GM12801 (cell line): ENCODE results near the gene DHODH.

Experiments used
- TF ChIP-seq, protein P1 (sequence below): IDR thresholded peaks from one replicate; pipeline ENCODE4 v1.5.1; 2011; ENCODE audit warnings: control low read depth; ENCODE audit not compliant: insufficient read length; ENCODE audit errors: extremely low read depth

DHODH gene

DNA sequence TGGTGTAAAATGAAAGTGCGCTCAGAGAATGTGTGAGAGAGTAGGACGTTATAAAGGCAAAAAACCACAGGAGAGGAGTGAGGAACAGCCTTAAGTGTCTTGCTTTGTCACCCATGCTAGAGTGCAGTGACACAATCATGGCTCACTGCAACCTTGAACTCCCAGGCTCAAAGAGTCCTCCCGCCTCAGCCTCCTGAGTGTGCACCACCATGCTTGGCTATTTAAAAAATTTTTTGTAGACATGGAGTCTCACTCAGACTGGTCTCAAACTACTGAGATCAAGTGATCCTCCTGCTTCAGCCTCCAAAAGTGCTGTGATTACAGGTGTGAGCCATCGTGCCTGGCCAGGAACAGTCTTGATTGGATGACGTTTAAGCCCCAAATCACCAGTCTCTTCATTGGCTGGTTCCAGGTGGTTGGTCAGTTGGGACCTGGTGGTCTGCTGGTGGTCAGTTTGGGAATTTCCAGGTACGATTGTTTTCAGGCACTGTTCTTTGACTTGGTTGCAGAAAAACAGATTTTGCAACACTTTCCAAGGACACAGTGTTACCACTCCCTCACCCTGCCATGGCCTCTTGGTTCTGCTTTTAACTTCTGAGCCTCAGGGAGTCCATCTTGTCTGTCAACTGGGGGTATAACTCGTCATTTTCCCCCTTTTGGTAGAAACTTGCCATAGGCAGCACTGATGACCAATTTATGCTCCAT lies 21.2 kb downstream of the DHODH start:
- TF ChIP-seq, protein P1, sequence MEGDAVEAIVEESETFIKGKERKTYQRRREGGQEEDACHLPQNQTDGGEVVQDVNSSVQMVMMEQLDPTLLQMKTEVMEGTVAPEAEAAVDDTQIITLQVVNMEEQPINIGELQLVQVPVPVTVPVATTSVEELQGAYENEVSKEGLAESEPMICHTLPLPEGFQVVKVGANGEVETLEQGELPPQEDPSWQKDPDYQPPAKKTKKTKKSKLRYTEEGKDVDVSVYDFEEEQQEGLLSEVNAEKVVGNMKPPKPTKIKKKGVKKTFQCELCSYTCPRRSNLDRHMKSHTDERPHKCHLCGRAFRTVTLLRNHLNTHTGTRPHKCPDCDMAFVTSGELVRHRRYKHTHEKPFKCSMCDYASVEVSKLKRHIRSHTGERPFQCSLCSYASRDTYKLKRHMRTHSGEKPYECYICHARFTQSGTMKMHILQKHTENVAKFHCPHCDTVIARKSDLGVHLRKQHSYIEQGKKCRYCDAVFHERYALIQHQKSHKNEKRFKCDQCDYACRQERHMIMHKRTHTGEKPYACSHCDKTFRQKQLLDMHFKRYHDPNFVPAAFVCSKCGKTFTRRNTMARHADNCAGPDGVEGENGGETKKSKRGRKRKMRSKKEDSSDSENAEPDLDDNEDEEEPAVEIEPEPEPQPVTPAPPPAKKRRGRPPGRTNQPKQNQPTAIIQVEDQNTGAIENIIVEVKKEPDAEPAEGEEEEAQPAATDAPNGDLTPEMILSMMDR: no peak

DNA sequence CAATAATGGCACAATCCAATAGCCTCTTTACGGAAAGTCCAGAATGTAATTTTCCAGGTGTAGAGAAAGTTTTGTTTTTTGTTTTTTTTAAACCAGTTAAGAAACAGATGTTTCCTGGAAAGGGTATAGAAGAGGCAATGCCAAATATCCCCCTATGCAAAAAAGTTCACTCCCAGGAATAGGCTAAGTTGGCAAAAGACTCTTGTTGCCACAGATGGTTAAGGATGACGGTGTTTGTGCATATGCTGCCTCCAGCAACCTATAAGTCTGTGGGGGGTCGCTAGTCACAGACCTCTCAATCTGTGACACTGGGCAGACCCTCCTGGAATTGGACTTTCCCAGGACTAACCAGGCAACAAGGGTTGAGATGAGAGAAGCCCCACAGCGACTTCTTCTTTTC lies 24.9 kb downstream of the DHODH start:
- TF ChIP-seq, protein P1: no peak

DNA sequence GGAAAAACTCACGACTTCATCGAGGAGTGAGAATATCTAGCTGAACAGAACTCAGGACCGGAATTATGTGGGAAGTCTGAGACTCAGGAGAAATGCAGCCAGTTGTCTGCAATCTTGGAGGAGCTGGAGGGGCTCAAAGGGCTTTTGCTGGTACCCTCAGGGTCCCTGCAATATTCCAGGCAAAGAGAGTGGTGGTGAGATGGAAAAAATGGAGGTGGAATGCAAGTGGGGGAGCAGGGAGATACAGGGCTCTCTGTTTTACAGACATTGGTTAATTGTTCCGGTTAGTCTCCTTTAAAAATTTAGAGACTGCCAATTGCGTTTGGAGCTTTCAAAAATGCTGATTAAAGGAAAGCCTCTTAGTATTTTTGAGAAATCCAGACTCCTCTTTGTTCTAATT lies 27.6 kb downstream of the DHODH start:
- TF ChIP-seq, protein P1: no peak

DNA sequence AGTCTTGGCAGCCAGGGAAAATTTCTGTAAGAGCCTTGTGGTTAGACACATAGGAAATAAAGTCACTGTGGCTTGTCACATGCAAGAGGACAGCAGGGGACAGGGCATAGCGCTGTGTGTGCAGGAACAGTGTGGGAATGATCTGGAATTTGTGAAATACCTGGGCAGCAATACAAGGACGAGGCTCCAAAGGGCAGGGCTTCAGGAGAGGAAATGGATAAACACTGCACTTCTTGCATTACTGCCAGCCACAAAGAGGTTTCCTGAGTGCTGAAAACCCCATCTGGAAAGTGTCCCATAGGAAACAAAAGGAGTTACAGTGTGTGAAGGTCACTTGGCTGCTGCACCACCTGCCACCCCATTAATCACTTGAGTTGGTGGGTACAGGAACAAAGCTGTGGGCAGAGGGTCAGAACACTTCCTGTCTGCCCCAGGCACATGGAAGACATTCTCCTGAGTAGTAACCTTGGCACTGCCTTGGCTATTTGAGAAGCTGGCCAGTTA lies 33.7 kb downstream of the DHODH start:
- TF ChIP-seq, protein P1: no peak

DNA sequence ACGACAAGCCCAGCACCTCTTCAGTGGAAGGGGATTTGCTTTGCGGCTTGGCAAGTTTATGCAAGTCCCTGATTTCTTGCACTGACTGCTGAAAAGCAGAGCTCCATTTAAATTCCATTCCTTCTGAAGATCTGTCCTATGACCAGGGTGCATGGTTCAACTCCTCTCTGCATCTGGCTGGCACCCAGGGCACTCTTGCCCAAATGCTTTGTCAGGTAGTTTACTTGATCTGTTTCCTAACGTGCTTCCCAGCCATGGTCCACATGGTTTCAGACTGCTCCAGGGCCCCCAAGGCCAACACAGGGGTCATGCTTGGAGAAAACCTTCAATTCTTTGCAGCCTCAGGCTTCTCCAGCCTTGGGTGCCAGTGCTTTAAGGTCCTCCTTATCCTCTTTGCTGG lies 34.5 kb downstream of the DHODH start:
- TF ChIP-seq, protein P1: no peak

DNA sequence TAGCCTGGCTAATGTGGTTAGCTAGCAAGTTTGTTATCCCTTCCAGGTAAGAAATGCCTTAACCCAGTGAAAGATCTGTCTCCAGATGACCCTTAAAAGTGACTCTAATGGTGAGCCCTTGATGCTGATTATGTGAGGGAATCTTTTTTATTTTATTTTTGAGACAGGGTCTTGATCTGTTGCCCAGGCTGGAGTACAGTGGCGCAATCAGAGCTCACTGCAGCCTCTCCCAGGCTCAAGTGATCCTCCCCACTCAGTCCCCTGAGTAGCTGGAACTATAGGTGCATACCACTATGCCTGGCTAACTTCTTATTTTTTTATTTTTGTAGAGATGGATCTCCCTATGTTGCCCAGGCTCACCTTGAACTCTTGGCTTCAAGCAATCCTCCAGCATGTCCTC lies 35.0 kb downstream of the DHODH start:
- TF ChIP-seq, protein P1: no peak

DNA sequence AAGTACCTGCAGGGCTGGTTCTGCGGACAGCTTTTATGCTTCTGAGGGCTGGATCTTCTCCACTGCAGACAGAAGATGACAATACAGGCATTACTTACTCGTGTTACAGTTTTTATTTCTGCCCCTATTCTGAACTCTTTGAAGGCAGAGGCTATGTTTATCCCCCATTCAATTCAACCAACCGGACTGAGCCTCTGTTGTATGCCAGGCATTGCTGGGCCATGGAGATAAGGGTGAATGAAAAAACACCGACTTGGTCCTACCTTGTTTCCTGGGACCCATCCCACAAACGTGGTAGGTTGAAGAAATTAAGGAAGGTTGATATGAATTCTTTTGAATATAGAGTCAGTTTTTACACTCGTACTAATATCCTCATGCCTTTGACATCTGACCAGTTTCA lies 35.8 kb downstream of the DHODH start:
- TF ChIP-seq, protein P1: no peak
